Measurements from ENCODE around the gene R3HCC1L. TPM values are rescaled to one million over a fixed set of nuclear protein-coding genes. Genes with fewer than 3 reads are reported as not detected.

The R3HCC1L gene
- total RNA-seq, 1 experiment from 2014 or later: 30.6 TPM

- peaks cover 18% of the 10 kb centered on the region for H3K36me3 ChIP-seq
- H3K4me1 ChIP-seq: peaks cover 22% of the 10 kb centered on the region
- H3K4me3 ChIP-seq: no peak overlapping the region
- H3K9me3 ChIP-seq (replicated peaks): no peaks in the 10 kb centered on the region
- no peaks in the 10 kb centered on the region for H3K27me3 ChIP-seq
- DNase-seq: peak; percentile 80 to 91
- peak overlapping the region; percentile 76 for H3K27ac ChIP-seq
Measured at GRCh38 chr10:98246911-98247805, 112.7 kb downstream of the R3HCC1L start.

GRCh38 chr10:98248018-98248417 lies 113.6 kb downstream of the R3HCC1L start:
- Histone ChIP-seq H3K4me1 (peaks cover 22% of the 10 kb centered on the region), H3K27ac (peak overlapping the region; percentile 76), H3K27me3 (no peaks in the 10 kb centered on the region), H3K9me3 (replicated peaks) (no peaks in the 10 kb centered on the region), H3K36me3 (peaks cover 12% of the 10 kb centered on the region), H3K4me3 (no peak overlapping the region)
- DNase-seq: no peak

GRCh38 chr10:98249134-98249533 lies 114.7 kb downstream of the R3HCC1L start:
- Histone ChIP-seq H3K4me3 (no peak overlapping the region), H3K4me1 (peaks cover 22% of the 10 kb centered on the region), H3K36me3 (peaks cover 11% of the 10 kb centered on the region; the same call in 1 of the 2 replicates), H3K9me3 (replicated peaks) (no peaks in the 10 kb centered on the region), H3K27ac (no peak overlapping the region), H3K27me3 (no peaks in the 10 kb centered on the region)
- no peak for DNase-seq

- Histone ChIP-seq H3K4me3 (no peak overlapping the region), H3K27ac (no peak overlapping the region), H3K27me3 (no peaks in the 10 kb centered on the region), H3K36me3 (peaks cover 12% of the 10 kb centered on the region; the same call in 1 of the 2 replicates), H3K4me1 (peaks cover 18% of the 10 kb centered on the region), H3K9me3 (replicated peaks) (no peaks in the 10 kb centered on the region)
- no peak for DNase-seq
Measured at GRCh38 chr10:98251399-98251798, 116.9 kb downstream of the R3HCC1L start.

- Histone ChIP-seq H3K36me3 (peaks cover 13% of the 10 kb centered on the region; the same call in 1 of the 2 replicates), H3K4me1 (peaks cover 7% of the 10 kb centered on the region), H3K27me3 (no peaks in the 10 kb centered on the region), H3K27ac (no peak overlapping the region), H3K4me3 (no peak overlapping the region), H3K9me3 (replicated peaks) (no peaks in the 10 kb centered on the region)
- no peak for DNase-seq
Measured at GRCh38 chr10:98252464-98252863, 118.0 kb downstream of the R3HCC1L start.

- Histone ChIP-seq H3K27ac (no peak overlapping the region), H3K4me1 (no peaks in the 10 kb centered on the region), H3K36me3 (0 out of 2 replicates have a peak, but pooled peaks cover 11% of the 10 kb centered on the region)
Measured at GRCh38 chr10:98253499-98253898, 119.0 kb downstream of the R3HCC1L start.

GRCh38 chr10:98254234-98254974 lies 119.9 kb downstream of the R3HCC1L start:
- Histone ChIP-seq H3K27me3 (no peaks in the 10 kb centered on the region), H3K4me3 (no peak overlapping the region), H3K27ac (no peak overlapping the region), H3K36me3 (0 out of 2 replicates have a peak, but pooled peaks cover 5% of the 10 kb centered on the region), H3K4me1 (no peaks in the 10 kb centered on the region), H3K9me3 (replicated peaks) (no peaks in the 10 kb centered on the region)
- DNase-seq: no peak

More at GRCh38 chr10:98253499-98253898, 119.0 kb downstream of the R3HCC1L start:
- H3K4me3 ChIP-seq: no peak overlapping the region
- no peaks in the 10 kb centered on the region for H3K9me3 ChIP-seq (replicated peaks)
- no peak for DNase-seq
- H3K27me3 ChIP-seq: no peaks in the 10 kb centered on the region

GRCh38 chr10:98255146-98255877 lies 120.9 kb downstream of the R3HCC1L start:
- no peaks in the 10 kb centered on the region for H3K9me3 ChIP-seq (replicated peaks)
- H3K4me1 ChIP-seq: no peaks in the 10 kb centered on the region
- no peak overlapping the region for H3K27ac ChIP-seq
- 0 out of 2 replicates have a peak, but pooled peaks cover 5% of the 10 kb centered on the region for H3K36me3 ChIP-seq
- H3K4me3 ChIP-seq: no peak overlapping the region
- DNase-seq: no peak
- H3K27me3 ChIP-seq: no peaks in the 10 kb centered on the region

- no peak overlapping the region for H3K4me3 ChIP-seq
- DNase-seq: no peak
- H3K4me1 ChIP-seq: no peaks in the 10 kb centered on the region
- H3K9me3 ChIP-seq (replicated peaks): no peaks in the 10 kb centered on the region
- H3K27me3 ChIP-seq: no peaks in the 10 kb centered on the region
- no peak overlapping the region for H3K27ac ChIP-seq
- 0 out of 2 replicates have a peak, but pooled peaks cover 2% of the 10 kb centered on the region for H3K36me3 ChIP-seq
Measured at GRCh38 chr10:98256692-98257091, 122.2 kb downstream of the R3HCC1L start.

GRCh38 chr10:98257198-98257597 lies 122.7 kb downstream of the R3HCC1L start:
- Histone ChIP-seq H3K27ac (no peak overlapping the region), H3K27me3 (no peaks in the 10 kb centered on the region), H3K4me3 (no peak overlapping the region), H3K36me3 (0 out of 2 replicates have a peak, but pooled peaks cover 2% of the 10 kb centered on the region), H3K4me1 (no peaks in the 10 kb centered on the region), H3K9me3 (replicated peaks) (no peaks in the 10 kb centered on the region)
- no peak for DNase-seq

GRCh38 chr10:98257961-98258360 lies 123.5 kb downstream of the R3HCC1L start:
- Histone ChIP-seq H3K36me3 (0 out of 2 replicates have a peak, but pooled peaks cover 2% of the 10 kb centered on the region), H3K27me3 (no peaks in the 10 kb centered on the region), H3K9me3 (replicated peaks) (no peaks in the 10 kb centered on the region), H3K27ac (no peak overlapping the region), H3K4me3 (no peak overlapping the region), H3K4me1 (no peaks in the 10 kb centered on the region)
- DNase-seq: no peak

GRCh38 chr10:98258683-98259454 lies 124.4 kb downstream of the R3HCC1L start:
- Histone ChIP-seq H3K27me3 (no peaks in the 10 kb centered on the region), H3K27ac (no peak overlapping the region), H3K4me3 (no peak overlapping the region), H3K4me1 (no peaks in the 10 kb centered on the region), H3K9me3 (replicated peaks) (no peaks in the 10 kb centered on the region), H3K36me3 (0 out of 2 replicates have a peak, but pooled peaks cover 2% of the 10 kb centered on the region)
- DNase-seq: no peak

- Histone ChIP-seq H3K4me1 (0 out of 2 replicates have a peak, but pooled peaks cover 2% of the 10 kb centered on the region), H3K27ac (no peak overlapping the region), H3K4me3 (no peak overlapping the region), H3K9me3 (replicated peaks) (no peaks in the 10 kb centered on the region), H3K27me3 (no peaks in the 10 kb centered on the region), H3K36me3 (0 out of 2 replicates have a peak, but pooled peaks cover 2% of the 10 kb centered on the region)
- DNase-seq: no peak
Measured at GRCh38 chr10:98259606-98260315, 125.3 kb downstream of the R3HCC1L start.
